Ovary (tissue), 9 donors: Measurements from ENCODE around the gene KIF16B. TPM values are rescaled to one million over a fixed set of nuclear protein-coding genes. Genes with fewer than 3 reads are reported as not detected.

Source experiments
- DNase-seq, 5 donors: peaks; one replicate each; pipeline ENCODE4 v3.0.0-alpha.2; 2019 to 2020
- H3K27ac ChIP-seq, 2 donors: fragments of 200-600 bp; one replicate each; pipeline versions ENCODE4 v1.5.1 to v1.8.0; 2019 to 2022
- H3K27me3 ChIP-seq: fragments of 200-600 bp; one replicate; pipeline ENCODE4 v1.8.0; 2022
- H3K36me3 ChIP-seq: fragments of 200-600 bp; sonication (generic); one replicate; pipeline ENCODE4 v1.5.1; 2019
- H3K4me1 ChIP-seq: one replicate; pipeline ENCODE4 v1.8.1; 2013; ENCODE audit warnings: mild to moderate bottlenecking, moderate library complexity; ENCODE audit not compliant: insufficient read depth
- H3K4me3 ChIP-seq: fragments of 200-600 bp; sonication (generic); one replicate; pipeline ENCODE4 v1.5.1; 2017
- H3K9me3 ChIP-seq, 2 donors: fragments of 200-600 bp in 1 of 2; sonication (generic) in 1 of 2; one replicate each; pipeline versions ENCODE4 v1.5.1 to v1.8.1; 2013 to 2019; ENCODE audit warnings: mild to moderate bottlenecking in 1 of 2, moderate library complexity in 1 of 2
- CTCF ChIP-seq, 3 donors: fragments of 450-650 bp in 2 of 3; fragments of 200-600 bp in 1 of 3; IDR thresholded peaks; one replicate each; pipeline versions ENCODE4 v1.5.1 to v1.8.0; 2016 to 2022; ENCODE audit warnings: antibody characterized with exemption in 3 of 3, mild to moderate bottlenecking in 1 of 3
- EP300 ChIP-seq: sonication (generic); formaldehyde crosslinking; IDR thresholded peaks from one replicate; pipeline ENCODE4 v1.6.1; 2017; ENCODE audit warnings: antibody characterized with exemption
- POLR2A ChIP-seq: fragments of 450-650 bp; IDR thresholded peaks from one replicate; pipeline ENCODE4 v1.6.1; 2017; ENCODE audit warnings: antibody characterized with exemption, mild to moderate bottlenecking, moderate library complexity
- WGBS, 3 donors: extraction: QIAGEN DNeasy Blood & Tissue Kit in 1 of 3; methylation state at CpG; one replicate each; pipeline versions ENCODE4 v1.1.5 to v1.1.7; 2013 to 2017; 5-methylcytosine and 5-hydroxymethylcytosine counted together
- intact Hi-C, 4 donors: fragments of 100-400 bp; cut with DNase I; formaldehyde crosslinking; loops; one replicate each; pipeline versions ENCODE4 v1.11.0 to v1.15.1; 2022 to 2023
- polyA plus RNA-seq, 2 donors: library from polyadenylated mRNA; stranded (reverse); fragments of 200-250 nt in 1 of 2; fragments of 350-450 nt in 1 of 2; fragmentation: Illumina TruSeq in 1 of 2; extraction: RNeasy Lipid Tissue Mini Kit (QIAGEN cat#74804) in 1 of 2; gene quantifications; one replicate each; pipeline ENCODE4 v1.2.3, GENCODE V29; 2013 to 2014
- total RNA-seq, 7 donors: library from RNA; depleted of rRNA in 2 of 7; stranded (reverse); fragments of >200 nt in 2 of 7; fragmentation: NEBNext Ultra II Directional in 3 of 7; extraction: Animal tissue kit (Norgen Biotek cat#: 25700) in 3 of 7; gene quantifications; one replicate each; pipeline versions ENCODE4 v1.1.0 to v1.2.4, GENCODE V29; 2016 to 2023
- donor health status: DM: no; HTN: no; CAD: no; lungs with moderate emphysema.
- donor health status: DM: no; HTN: no; CAD: no.
- donor health status: Bipolar disorder and iron deficiency.
- donor health status: DM: yes; HTN: yes; CAD: no.
- donor health status: DM: no; HTN: no; CAD: no.
- donor health status: DM: yes; HTN: yes; CAD: no.

KIF16B gene
- total and polyA plus RNA-seq, 9 donors = 10.9 to 28.1 (median 20.2) TPM

GRCh38 chr20:16419138-16419715 lies 154.0 kb downstream of the KIF16B start:
- no peaks in the 10 kb centered on the region for H3K27me3 ChIP-seq
- no peaks in the 10 kb centered on the region for H3K9me3 ChIP-seq
- whole genome bisulfite sequencing, 3 donors = 89 to 95% (median 90%) methylated on average over 2 of the region's 2 CpGs
- H3K4me1 ChIP-seq = no peaks in the 10 kb centered on the region
- H3K4me3 ChIP-seq = no peak overlapping the region
- TF ChIP-seq CTCF (IDR thresholded peaks at IDR 0.05) = no peak
- no peak for TF ChIP-seq EP300
- TF ChIP-seq POLR2A = no peak
- no peak for DNase-seq
- intact Hi-C loops = no loop called here
- H3K36me3 ChIP-seq = no peaks in the 10 kb centered on the region
- no peak overlapping the region for H3K27ac ChIP-seq

GRCh38 chr20:16418616-16419015 lies 154.6 kb downstream of the KIF16B start:
- 97 to 100% (median 98%) methylated on average over 1 of the region's 1 CpG for WGBS, 3 donors

GRCh38 chr20:16417001-16417400 lies 156.2 kb downstream of the KIF16B start:
- 80 to 91% (median 82%) methylated on average over 8 of the region's 8 CpGs for WGBS, 3 donors
- H3K36me3 ChIP-seq = no peaks in the 10 kb centered on the region

More at GRCh38 chr20:16418616-16419015, 154.6 kb downstream of the KIF16B start:
- no peak overlapping the region for H3K4me3 ChIP-seq
- no peak for DNase-seq
- H3K36me3 ChIP-seq = no peaks in the 10 kb centered on the region
- H3K9me3 ChIP-seq = no peaks in the 10 kb centered on the region
- no peak for TF ChIP-seq CTCF (IDR thresholded peaks at IDR 0.05)
- no peak for TF ChIP-seq POLR2A
- TF ChIP-seq EP300 = no peak
- no peak overlapping the region for H3K27ac ChIP-seq
- intact Hi-C loops = no loop called here
- H3K27me3 ChIP-seq = no peaks in the 10 kb centered on the region
- no peaks in the 10 kb centered on the region for H3K4me1 ChIP-seq

More at GRCh38 chr20:16417001-16417400, 156.2 kb downstream of the KIF16B start:
- H3K4me3 ChIP-seq = no peak overlapping the region
- H3K4me1 ChIP-seq = no peaks in the 10 kb centered on the region
- intact Hi-C loops = no loop called here
- TF ChIP-seq POLR2A (no peak), CTCF (IDR thresholded peaks at IDR 0.05) (no peak), EP300 (no peak)
- H3K27ac ChIP-seq = no peak overlapping the region
- H3K9me3 ChIP-seq = no peaks in the 10 kb centered on the region
- no peaks in the 10 kb centered on the region for H3K27me3 ChIP-seq
- no peak for DNase-seq
